ENCODE measurements around the gene VGLL3. TPM values are rescaled to one million over a fixed set of nuclear protein-coding genes. Genes with fewer than 3 reads are reported as not detected.
A peak's percentile ranks its signal among the peaks of the same experiment; 100 is the strongest.
"Not testable (repeated sequence)": the region's sequence is repeated elsewhere in the genome, so short reads cannot be mapped to it uniquely, and the experiment has no call there.

VGLL3 gene
- total and polyA plus RNA-seq, 8 donors = 2.2 to 11.9 (median 4.0) TPM

- Histone ChIP-seq H3K9me3 (no peaks in the 10 kb centered on the region), H3K4me1 (no peaks in the 10 kb centered on the region), H3K27me3 (no peaks in the 10 kb centered on the region), H3K27ac (no peak overlapping the region), H3K36me3 (no peaks in the 10 kb centered on the region), H3K4me3 (no peak overlapping the region)
- intact Hi-C loops (cut with DNase I) = no loop called here
- ATAC-seq = no peak
- no peak for DNase-seq
- TF ChIP-seq CTCF (IDR thresholded peaks at IDR 0.05) = no peak
- no peak for FAIRE-seq
- WGBS, 2 donors = 76 to 82% methylated on average over 2 of the region's 2 CpGs
Observed at GRCh38 chr3:86985181-86985826, 5.6 kb downstream of the VGLL3 start.

DNA sequence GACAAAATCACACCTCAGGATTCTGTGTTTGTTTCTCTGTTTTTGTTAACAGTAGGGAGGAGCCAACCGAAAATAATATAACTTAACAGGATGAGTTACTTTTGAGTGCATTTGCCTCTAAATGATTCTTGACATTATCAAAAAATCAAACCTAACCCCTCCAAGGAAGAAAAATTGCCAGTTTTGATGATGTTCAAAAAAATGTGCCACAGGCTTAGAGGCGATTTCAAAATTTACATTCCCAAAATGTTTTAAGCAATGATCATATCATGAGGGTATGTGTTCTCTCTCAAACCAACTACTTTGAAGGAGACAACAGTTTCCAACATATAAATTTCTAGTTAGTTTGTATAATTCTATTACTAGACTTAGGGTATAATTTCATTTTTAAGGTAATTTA lies 6.7 kb downstream of the VGLL3 start:
- no peaks in the 10 kb centered on the region for H3K4me1 ChIP-seq
- ATAC-seq = no peak
- H3K9me3 ChIP-seq = no peaks in the 10 kb centered on the region
- no peak for DNase-seq
- no peak for TF ChIP-seq CTCF (IDR thresholded peaks at IDR 0.05)
- intact Hi-C loops (cut with DNase I) = no loop called here
- no peaks in the 10 kb centered on the region for H3K27me3 ChIP-seq
- H3K4me3 ChIP-seq = no peak overlapping the region
- FAIRE-seq = no peak
- WGBS, 2 donors = 79 to 80% methylated on average over 2 of the region's 2 CpGs
- H3K36me3 ChIP-seq = no peaks in the 10 kb centered on the region
- H3K27ac ChIP-seq = no peak overlapping the region

GRCh38 chr3:86982883-86983282 lies 8.1 kb downstream of the VGLL3 start:
- FAIRE-seq = no peak
- no peak overlapping the region for H3K27ac ChIP-seq
- intact Hi-C loops (cut with DNase I) = no loop called here

DNA sequence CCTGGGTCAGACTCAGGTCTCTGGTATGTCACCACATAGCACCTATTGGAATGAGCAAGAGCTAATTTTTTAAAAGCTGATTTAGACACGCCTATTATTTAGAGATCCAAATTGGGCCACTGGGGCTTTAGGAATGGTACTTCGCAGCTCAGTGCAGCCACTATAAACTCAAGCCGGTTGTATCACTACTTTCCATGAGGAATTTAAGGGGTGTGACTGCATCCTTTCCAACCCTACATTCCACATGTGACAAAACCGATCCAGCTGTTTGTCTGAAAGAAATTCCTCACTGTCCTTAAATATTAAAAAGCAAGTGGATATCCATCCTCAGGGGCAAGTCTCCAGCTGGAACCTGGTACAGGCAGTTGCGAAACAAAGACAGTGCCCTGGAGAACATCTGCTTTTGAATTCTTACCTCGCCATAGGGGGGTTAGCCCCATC lies 12.8 kb downstream of the VGLL3 start:
- 65 to 74% methylated on average over 6 of the region's 6 CpGs for WGBS, 2 donors
- H3K27ac ChIP-seq = no peak overlapping the region
- H3K4me3 ChIP-seq = no peak overlapping the region
- intact Hi-C loops (cut with DNase I) = no loop called here
- H3K36me3 ChIP-seq = no peaks in the 10 kb centered on the region
- FAIRE-seq (no peak), ATAC-seq (peak in 2 of 4 donors; percentile 40 to 50), DNase-seq (no peak)
- no peaks in the 10 kb centered on the region for H3K27me3 ChIP-seq
- TF ChIP-seq CTCF (IDR thresholded peaks at IDR 0.05) = no peak
- no peaks in the 10 kb centered on the region for H3K4me1 ChIP-seq
- H3K9me3 ChIP-seq = no peaks in the 10 kb centered on the region

More at GRCh38 chr3:86982883-86983282, 8.1 kb downstream of the VGLL3 start:
- no peaks in the 10 kb centered on the region for H3K36me3 ChIP-seq
- no peaks in the 10 kb centered on the region for H3K27me3 ChIP-seq
- no peak for DNase-seq
- 74 to 82% methylated on average over 2 of the region's 2 CpGs for WGBS, 2 donors
- no peak for TF ChIP-seq CTCF (IDR thresholded peaks at IDR 0.05)
- H3K9me3 ChIP-seq = no peaks in the 10 kb centered on the region
- no peak overlapping the region for H3K4me3 ChIP-seq
- peak in 2 of 4 donors; percentile 37 to 51 for ATAC-seq
- no peaks in the 10 kb centered on the region for H3K4me1 ChIP-seq

DNA sequence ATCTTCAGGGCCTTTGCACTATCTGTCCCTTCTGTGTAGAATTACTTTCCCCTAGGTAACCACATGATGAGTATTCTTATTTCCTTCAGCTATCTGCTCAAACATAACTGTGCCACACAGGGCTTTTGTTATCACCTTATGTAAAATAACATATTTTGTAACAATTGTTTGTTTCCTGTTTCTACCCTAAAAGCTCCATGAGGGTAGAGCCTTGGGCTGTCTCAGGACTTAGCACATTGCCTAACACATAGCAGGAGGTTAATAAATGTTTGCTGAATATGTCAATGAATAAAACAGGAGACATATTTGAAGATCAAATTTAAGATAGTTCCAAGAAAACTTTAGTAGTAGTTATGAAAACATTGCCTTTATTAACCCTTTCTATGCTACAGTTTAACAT lies 14.7 kb downstream of the VGLL3 start:
- Histone ChIP-seq H3K27me3 (no peaks in the 10 kb centered on the region), H3K36me3 (no peaks in the 10 kb centered on the region), H3K27ac (no peak overlapping the region), H3K4me3 (no peak overlapping the region), H3K9me3 (no peaks in the 10 kb centered on the region), H3K4me1 (no peaks in the 10 kb centered on the region)
- no peak for TF ChIP-seq CTCF (IDR thresholded peaks at IDR 0.05)
- intact Hi-C loops (cut with DNase I) = no loop called here
- FAIRE-seq (no peak), DNase-seq (no peak), ATAC-seq (no peak)

- H3K36me3 ChIP-seq; H3K27ac ChIP-seq; ATAC-seq; intact Hi-C loops (cut with DNase I); H3K9me3 ChIP-seq; DNase-seq; H3K4me3 ChIP-seq; H3K4me1 ChIP-seq; H3K27me3 ChIP-seq; FAIRE-seq: not testable (repeated sequence)
- 78% methylated on average over 8 of the region's 8 CpGs for WGBS, 2 donors
Observed at GRCh38 chr3:86974177-86974576, 16.8 kb downstream of the VGLL3 start.
